Mesenchymal stem cell (in vitro differentiated cells and primary cell): ENCODE results near the gene CDH23.

Experiments
- DNase-seq: peaks from one replicate; pipeline ENCODE4 v3.0.0-alpha.2; 2013
- H2AFZ ChIP-seq: one replicate; pipeline ENCODE4 v1.6.1; 2013; ENCODE audit warnings: low read depth, mild to moderate bottlenecking, control low read depth, inconsistent platforms, low read length, moderate library complexity
- H2AK5ac ChIP-seq: 2 replicates; pipeline ENCODE4 v1.6.1; 2013; ENCODE audit warnings: low read length, moderate library complexity, mild to moderate bottlenecking, inconsistent platforms; ENCODE audit not compliant: severe bottlenecking
- H2BK120ac ChIP-seq: one replicate; pipeline ENCODE4 v1.6.1; 2013; ENCODE audit warnings: low read depth, mild to moderate bottlenecking, inconsistent platforms, low read length, moderate library complexity
- H2BK12ac ChIP-seq, 2 experiments: one replicate each; pipeline ENCODE4 v1.6.1; 2013; ENCODE audit warnings: inconsistent platforms in 2 of 2, low read length in 2 of 2, mild to moderate bottlenecking in 2 of 2, moderate library complexity in 2 of 2, control low read depth in 1 of 2
- H2BK15ac ChIP-seq: one replicate; pipeline ENCODE4 v1.6.1; 2013; ENCODE audit warnings: mild to moderate bottlenecking, low read depth, inconsistent platforms; ENCODE audit not compliant: poor library complexity, severe bottlenecking
- H2BK5ac ChIP-seq: 2 replicates; pipeline ENCODE4 v1.6.1; 2013; ENCODE audit warnings: low read depth, mild to moderate bottlenecking, low read length, control low read depth, inconsistent platforms; ENCODE audit not compliant: poor library complexity, severe bottlenecking
- H3K14ac ChIP-seq, 2 experiments: one replicate each; pipeline ENCODE4 v1.6.1; 2013; ENCODE audit warnings: inconsistent platforms in 2 of 2, low read length in 2 of 2, control low read depth in 1 of 2, mild to moderate bottlenecking in 1 of 2, moderate library complexity in 1 of 2
- H3K18ac ChIP-seq, 2 experiments: one replicate each; pipeline ENCODE4 v1.6.1; 2013; ENCODE audit warnings: inconsistent platforms in 2 of 2, low read length in 2 of 2, control low read depth in 1 of 2, low read depth in 1 of 2, mild to moderate bottlenecking in 1 of 2
- H3K23ac ChIP-seq, 2 experiments: one replicate each; pipeline ENCODE4 v1.6.1; 2013; ENCODE audit warnings: inconsistent platforms in 2 of 2, low read length in 2 of 2, mild to moderate bottlenecking in 2 of 2, moderate library complexity in 2 of 2, control low read depth in 1 of 2
- H3K27ac ChIP-seq: 2 replicates; pipeline ENCODE4 v1.5.1; 2013; ENCODE audit warnings: mild to moderate bottlenecking, moderate library complexity, low read length, control low read depth, inconsistent platforms; ENCODE audit not compliant: poor library complexity, severe bottlenecking
- H3K27me3 ChIP-seq, 2 experiments: 2 replicates each; pipeline versions ENCODE4 v1.6.1 to v1.7.0; 2013; ENCODE audit warnings: low read length in 2 of 2, mild to moderate bottlenecking in 2 of 2, moderate library complexity in 2 of 2, control low read depth in 1 of 2, inconsistent platforms in 1 of 2; ENCODE audit not compliant: control insufficient read depth in 1 of 2, insufficient read depth in 1 of 2
- H3K36me3 ChIP-seq, 2 experiments: 2 replicates each; pipeline versions ENCODE4 v1.6.1 to v1.7.0; 2013; ENCODE audit warnings: low read length in 2 of 2, control low read depth in 1 of 2, inconsistent platforms in 1 of 2, low read depth in 1 of 2, mild to moderate bottlenecking in 1 of 2; ENCODE audit not compliant: insufficient read depth in 2 of 2, control insufficient read depth in 1 of 2
- H3K4ac ChIP-seq, 2 experiments: one replicate each; pipeline ENCODE4 v1.6.1; 2013; ENCODE audit warnings: inconsistent platforms in 2 of 2, low read length in 2 of 2, mild to moderate bottlenecking in 2 of 2, moderate library complexity in 2 of 2, control low read depth in 1 of 2, low read depth in 1 of 2
- H3K4me1 ChIP-seq: 2 replicates; pipeline ENCODE4 v1.6.1; 2013; ENCODE audit warnings: low read depth, low read length, control low read depth; ENCODE audit not compliant: control insufficient read depth, insufficient read depth
- H3K4me2 ChIP-seq: 2 replicates; pipeline ENCODE4 v1.6.1; 2013; ENCODE audit warnings: low read length, mild to moderate bottlenecking, inconsistent platforms; ENCODE audit not compliant: poor library complexity, severe bottlenecking
- H3K4me3 ChIP-seq, 2 experiments: 2 replicates each; pipeline versions ENCODE4 v1.5.1 to v1.7.0; 2013; ENCODE audit warnings: low read length in 2 of 2, mild to moderate bottlenecking in 2 of 2, control low read depth in 1 of 2, low read depth in 1 of 2; ENCODE audit not compliant: insufficient read depth in 1 of 2
- H3K79me1 ChIP-seq: replicated peaks from 2 replicates; pipeline ENCODE4 v1.6.1; 2013; ENCODE audit warnings: mild to moderate bottlenecking, control low read depth, low read length, inconsistent platforms; ENCODE audit not compliant: poor library complexity, severe bottlenecking
- H3K9ac ChIP-seq: 2 replicates; pipeline ENCODE4 v1.7.0; 2013; ENCODE audit warnings: mild to moderate bottlenecking, low read length, moderate library complexity
- H3K9me3 ChIP-seq: 2 replicates; pipeline ENCODE4 v1.7.0; 2013; ENCODE audit warnings: mild to moderate bottlenecking, low read length; ENCODE audit not compliant: control insufficient read depth
- H4K8ac ChIP-seq: one replicate; pipeline ENCODE4 v1.6.1; 2013; ENCODE audit warnings: inconsistent platforms, mild to moderate bottlenecking, low read length, moderate library complexity
- H4K91ac ChIP-seq: one replicate; pipeline ENCODE4 v1.6.1; 2013; ENCODE audit warnings: mild to moderate bottlenecking, low read length, inconsistent platforms
- WGBS: methylation state at CpG from one replicate; pipeline ENCODE4 v1.1.7; 2013; ENCODE audit warnings: mixed read lengths; 5-methylcytosine and 5-hydroxymethylcytosine counted together

CDH23 gene

DNA sequence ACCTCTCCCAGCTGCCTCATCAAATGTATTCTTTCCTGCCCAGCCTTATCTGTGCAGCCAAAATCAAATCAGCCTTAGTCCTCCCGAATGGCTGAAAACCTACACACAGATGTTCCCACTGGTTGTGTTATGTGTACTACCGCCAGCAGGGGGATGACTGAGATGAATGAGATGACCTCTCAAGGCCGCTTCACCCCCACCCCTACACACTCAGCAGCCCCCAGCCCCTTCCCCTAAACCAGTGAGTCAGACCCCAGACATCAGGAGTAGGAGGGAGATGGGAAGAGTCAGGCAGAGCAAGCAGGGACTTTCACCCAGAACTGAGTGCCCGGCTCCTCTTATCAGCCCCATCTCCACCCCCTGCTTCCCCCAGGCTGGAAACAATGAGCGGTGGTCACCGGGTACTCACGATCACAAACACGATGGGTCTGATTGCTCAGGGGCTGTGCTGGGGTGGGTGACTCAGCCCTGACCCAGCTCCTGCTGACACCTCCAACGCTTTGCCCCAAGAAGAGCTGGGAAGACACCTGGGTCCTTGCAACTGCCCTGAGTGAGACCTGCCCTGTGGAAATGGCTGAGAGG lies 329.4 kb downstream of the CDH23 start:
- H3K23ac ChIP-seq = no peak overlapping the region
- no peaks in the 10 kb centered on the region for H3K79me1 ChIP-seq
- H3K4me3 ChIP-seq = no peak overlapping the region
- DNase-seq = peak; percentile 34
- H3K4me1 ChIP-seq = no peaks in the 10 kb centered on the region
- 32% methylated on average over 7 of the region's 9 CpGs for WGBS
- H3K14ac ChIP-seq = peak overlapping the region in 1 of 2 experiments; percentile 55
- peaks cover 6 to 56% of the 10 kb centered on the region in 2 experiments for H3K27me3 ChIP-seq
- H4K8ac ChIP-seq = no peak overlapping the region
- H3K4me2 ChIP-seq = no peak overlapping the region
- H3K4ac ChIP-seq = no peak overlapping the region
- H3K18ac ChIP-seq = no peak overlapping the region
- H2AFZ ChIP-seq = no peak overlapping the region
- H4K91ac ChIP-seq = no peak overlapping the region
- H2BK5ac ChIP-seq = no peak overlapping the region
- no peak overlapping the region for H2AK5ac ChIP-seq
- no peaks in the 10 kb centered on the region for H3K36me3 ChIP-seq
- no peak overlapping the region for H3K27ac ChIP-seq
- H2BK120ac ChIP-seq = no peak overlapping the region
- no peaks in the 10 kb centered on the region for H3K9me3 ChIP-seq
- H3K9ac ChIP-seq = no peak overlapping the region
- no peak overlapping the region for H2BK12ac ChIP-seq
- no peak overlapping the region for H2BK15ac ChIP-seq

DNA sequence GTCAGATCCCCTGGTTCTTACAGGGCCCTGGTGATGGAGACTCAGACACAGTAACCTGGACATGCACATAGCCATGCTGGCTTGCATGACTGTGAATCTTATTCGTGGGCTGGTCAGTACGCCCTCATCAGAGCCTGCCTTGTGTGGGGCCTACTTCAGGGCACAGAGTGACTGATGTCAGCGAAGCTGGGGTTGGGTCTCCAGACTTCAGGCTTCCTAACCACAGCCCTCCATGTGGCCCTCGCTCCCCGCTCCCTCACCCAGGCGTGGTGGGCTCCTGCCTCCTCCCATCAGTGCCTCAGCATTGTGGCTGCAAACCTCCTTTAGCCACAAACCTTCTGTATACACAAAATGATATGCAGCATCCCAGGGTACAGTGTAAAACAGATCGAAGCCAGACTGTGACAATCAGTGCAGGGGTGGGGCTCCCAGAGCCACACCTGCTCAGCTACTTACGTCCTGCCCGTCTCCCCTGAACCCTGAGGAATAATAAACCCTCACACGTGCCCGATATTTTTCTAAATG lies 329.9 kb downstream of the CDH23 start:
- H2BK5ac ChIP-seq = no peak overlapping the region
- no peak overlapping the region for H2BK15ac ChIP-seq
- H3K18ac ChIP-seq = no peak overlapping the region
- H3K23ac ChIP-seq = no peak overlapping the region
- no peaks in the 10 kb centered on the region for H3K9me3 ChIP-seq
- no peak overlapping the region for H2AK5ac ChIP-seq
- H4K91ac ChIP-seq = no peak overlapping the region
- H3K4me3 ChIP-seq = no peak overlapping the region
- H4K8ac ChIP-seq = no peak overlapping the region
- no peak overlapping the region for H3K4ac ChIP-seq
- H3K4me1 ChIP-seq = no peaks in the 10 kb centered on the region
- no peak overlapping the region for H2BK120ac ChIP-seq
- no peak for DNase-seq
- WGBS = 80% methylated on average over 11 of the region's 11 CpGs
- no peaks in the 10 kb centered on the region for H3K79me1 ChIP-seq
- H3K4me2 ChIP-seq = no peak overlapping the region
- no peak overlapping the region for H2BK12ac ChIP-seq
- H3K27ac ChIP-seq = no peak overlapping the region
- H3K14ac ChIP-seq = peak overlapping the region in 1 of 2 experiments; percentile 55
- no peak overlapping the region for H2AFZ ChIP-seq
- peaks cover 6 to 56% of the 10 kb centered on the region in 2 experiments for H3K27me3 ChIP-seq
- no peak overlapping the region for H3K9ac ChIP-seq
- H3K36me3 ChIP-seq = no peaks in the 10 kb centered on the region

DNA sequence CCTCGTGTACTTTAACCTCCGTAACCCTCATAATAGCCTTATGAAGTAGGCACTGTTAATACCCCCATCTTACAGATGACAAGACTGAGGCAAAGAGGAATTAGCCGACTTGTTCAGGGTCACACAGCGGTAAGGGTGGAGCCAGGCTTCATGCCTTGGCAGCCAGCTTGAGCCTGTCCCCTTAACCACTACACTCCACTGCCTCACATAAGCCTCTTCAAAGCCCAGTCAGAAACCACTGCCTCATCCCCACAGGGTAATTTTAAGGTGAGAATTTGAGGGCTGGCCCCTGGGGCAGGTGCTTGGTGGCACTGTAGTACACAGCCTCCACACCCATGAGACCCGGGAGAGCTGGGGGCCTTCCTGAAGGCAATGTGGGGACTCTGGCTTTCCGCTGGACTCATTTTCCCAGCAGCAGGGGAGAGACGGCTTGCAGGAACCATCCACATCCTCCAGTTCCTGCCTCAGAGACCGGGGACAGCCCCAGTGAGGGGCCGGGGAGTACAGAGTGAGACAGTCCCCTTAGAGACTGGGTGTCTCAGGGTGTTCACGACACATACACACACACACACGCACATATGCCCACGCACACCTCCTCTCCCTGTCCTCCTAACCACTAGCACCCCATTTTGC lies 330.5 kb downstream of the CDH23 start:
- H3K79me1 ChIP-seq = no peaks in the 10 kb centered on the region
- no peak overlapping the region for H2BK12ac ChIP-seq
- no peaks in the 10 kb centered on the region for H3K36me3 ChIP-seq
- no peak overlapping the region for H3K4me3 ChIP-seq
- no peak overlapping the region for H3K4ac ChIP-seq
- H3K4me1 ChIP-seq = no peaks in the 10 kb centered on the region
- no peak overlapping the region for H3K23ac ChIP-seq
- no peak overlapping the region for H2AK5ac ChIP-seq
- H2BK5ac ChIP-seq = no peak overlapping the region
- peaks cover 7 to 56% of the 10 kb centered on the region in 2 experiments for H3K27me3 ChIP-seq
- DNase-seq = no peak
- peak overlapping the region; percentile 34 for H3K9ac ChIP-seq
- no peak overlapping the region for H3K14ac ChIP-seq
- no peak overlapping the region for H3K4me2 ChIP-seq
- no peaks in the 10 kb centered on the region for H3K9me3 ChIP-seq
- H2BK15ac ChIP-seq = no peak overlapping the region
- no peak overlapping the region for H3K27ac ChIP-seq
- no peak overlapping the region for H4K8ac ChIP-seq
- H2BK120ac ChIP-seq = no peak overlapping the region
- H2AFZ ChIP-seq = no peak overlapping the region
- WGBS = 89% methylated on average over 12 of the region's 12 CpGs
- H3K18ac ChIP-seq = no peak overlapping the region
- no peak overlapping the region for H4K91ac ChIP-seq

DNA sequence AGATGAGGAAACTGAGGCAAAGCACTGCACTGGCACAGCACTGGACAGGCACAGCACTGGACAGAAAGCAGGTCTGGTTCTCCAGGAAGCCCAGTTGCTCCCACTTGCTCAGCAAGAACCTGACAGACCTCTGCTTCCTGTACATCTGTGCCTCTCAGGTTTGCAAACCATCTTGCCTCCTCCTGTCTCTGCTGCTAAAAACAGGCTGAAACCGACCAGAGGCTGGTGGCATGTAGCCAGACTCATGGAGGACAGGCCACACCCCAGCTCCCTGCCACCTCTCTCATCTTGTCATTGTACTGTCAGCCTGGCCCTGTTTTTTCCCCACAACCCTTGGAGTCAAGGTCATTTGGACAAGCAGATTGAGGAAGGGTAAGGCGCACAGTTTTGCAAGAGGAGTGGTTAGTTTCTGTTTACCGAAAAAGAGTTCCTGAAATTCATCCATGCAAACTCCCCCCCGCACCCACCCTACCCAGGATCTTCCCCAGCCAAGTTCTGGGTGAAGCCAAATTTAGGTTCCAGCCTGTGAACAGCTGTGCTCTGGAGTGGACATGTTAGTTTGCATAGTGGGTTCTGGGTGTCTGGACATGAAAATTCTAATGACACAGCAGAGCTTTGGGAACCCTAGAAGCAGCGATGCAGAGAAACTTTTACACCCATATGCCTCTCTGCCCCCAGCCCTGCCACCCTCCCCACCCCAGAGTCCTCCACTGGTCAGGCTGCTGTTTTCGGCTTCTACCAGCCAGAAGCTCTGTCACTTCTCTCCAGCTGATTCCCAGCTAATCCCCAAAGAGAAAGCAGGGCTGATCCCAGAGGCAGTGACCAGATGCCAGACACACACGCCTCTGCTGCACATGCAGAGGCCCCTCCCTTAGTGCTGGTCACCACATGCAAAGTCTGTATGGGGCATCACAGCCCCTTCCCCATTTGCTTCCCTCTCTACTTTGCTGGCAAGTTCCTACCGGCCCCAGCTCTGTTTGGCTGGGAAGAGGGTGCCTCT lies 331.3 kb downstream of the CDH23 start:
- Histone ChIP-seq H4K8ac (no peak overlapping the region), H3K18ac (no peak overlapping the region), H3K14ac (no peak overlapping the region), H3K4me3 (no peak overlapping the region), H2AFZ (no peak overlapping the region), H3K9me3 (no peaks in the 10 kb centered on the region), H3K27me3 (peaks cover 15 to 54% of the 10 kb centered on the region in 2 experiments), H3K9ac (peak overlapping the region; percentile 34), H3K23ac (no peak overlapping the region), H2BK120ac (no peak overlapping the region), H3K4ac (no peak overlapping the region), H3K4me2 (no peak overlapping the region), H3K79me1 (no peaks in the 10 kb centered on the region), H2AK5ac (no peak overlapping the region), H2BK5ac (no peak overlapping the region), H3K4me1 (no peaks in the 10 kb centered on the region), H4K91ac (no peak overlapping the region), H2BK12ac (no peak overlapping the region), H2BK15ac (no peak overlapping the region), H3K27ac (no peak overlapping the region), H3K36me3 (no peaks in the 10 kb centered on the region)
- 53% methylated on average over 5 of the region's 8 CpGs for WGBS
- DNase-seq = no peak
